ENCODE measurements around the gene ARMH4. TPM values are rescaled to one million over a fixed set of nuclear protein-coding genes. Genes with fewer than 3 reads are reported as not detected.

The ARMH4 gene
- total RNA-seq, 1 experiment from 2014 or later = 1.8 TPM

DNA sequence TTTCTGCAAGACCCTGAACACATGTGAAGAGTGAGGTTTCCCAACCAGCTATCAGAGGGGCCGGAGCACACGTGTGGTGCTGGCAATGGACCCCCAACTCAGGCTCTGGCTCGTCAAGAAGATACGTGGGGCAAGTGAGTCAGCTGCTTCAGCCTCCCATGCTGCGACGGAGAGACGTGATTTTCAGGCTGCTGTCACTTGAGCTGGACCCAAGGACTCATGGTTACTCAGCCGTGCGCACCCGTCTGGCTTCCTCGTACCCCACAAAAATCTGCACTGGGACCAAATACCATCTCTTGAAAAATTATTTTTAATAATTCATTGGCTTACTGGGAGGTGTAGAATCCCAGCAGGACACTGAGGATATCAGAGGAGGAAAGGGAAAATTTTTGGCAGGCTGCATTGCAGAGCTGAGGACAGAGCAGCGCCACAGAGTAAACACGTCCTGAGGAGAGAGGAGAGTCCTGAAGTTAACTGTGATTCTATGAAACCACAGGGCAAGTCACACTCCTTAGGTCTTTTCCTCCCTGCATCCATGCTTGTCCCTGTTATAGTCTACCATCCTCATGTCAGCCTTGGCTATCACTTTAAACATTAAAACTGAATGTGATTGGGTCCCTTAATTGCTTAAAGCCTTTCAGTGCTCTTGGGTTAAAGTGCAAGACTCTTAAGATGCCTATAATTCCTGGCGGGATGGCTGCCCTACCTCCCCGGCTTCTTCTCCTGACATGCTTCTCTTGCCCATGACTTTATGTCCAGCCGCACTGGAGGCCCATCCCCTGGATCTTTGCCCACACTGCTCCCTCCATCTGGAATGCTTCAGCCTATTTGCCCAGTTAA lies 190.8 kb downstream of the ARMH4 start:
- H3K9me3 ChIP-seq (ENCODE audit: control insufficient read depth, insufficient read depth, low read depth, low read length) = no peaks in the 10 kb centered on the region
- no peaks in the 10 kb centered on the region for H3K4me1 ChIP-seq (ENCODE audit: control insufficient read depth, insufficient read depth, low read length)
- ATAC-seq (no peak), DNase-seq (ENCODE audit: low read depth, low spot score) (no peak)
- TF ChIP-seq POLR2AphosphoS5 (IDR thresholded peaks at IDR 0.05; ENCODE audit: low read depth, low read length) = no peak
- TF ChIP-seq, protein P1, sequence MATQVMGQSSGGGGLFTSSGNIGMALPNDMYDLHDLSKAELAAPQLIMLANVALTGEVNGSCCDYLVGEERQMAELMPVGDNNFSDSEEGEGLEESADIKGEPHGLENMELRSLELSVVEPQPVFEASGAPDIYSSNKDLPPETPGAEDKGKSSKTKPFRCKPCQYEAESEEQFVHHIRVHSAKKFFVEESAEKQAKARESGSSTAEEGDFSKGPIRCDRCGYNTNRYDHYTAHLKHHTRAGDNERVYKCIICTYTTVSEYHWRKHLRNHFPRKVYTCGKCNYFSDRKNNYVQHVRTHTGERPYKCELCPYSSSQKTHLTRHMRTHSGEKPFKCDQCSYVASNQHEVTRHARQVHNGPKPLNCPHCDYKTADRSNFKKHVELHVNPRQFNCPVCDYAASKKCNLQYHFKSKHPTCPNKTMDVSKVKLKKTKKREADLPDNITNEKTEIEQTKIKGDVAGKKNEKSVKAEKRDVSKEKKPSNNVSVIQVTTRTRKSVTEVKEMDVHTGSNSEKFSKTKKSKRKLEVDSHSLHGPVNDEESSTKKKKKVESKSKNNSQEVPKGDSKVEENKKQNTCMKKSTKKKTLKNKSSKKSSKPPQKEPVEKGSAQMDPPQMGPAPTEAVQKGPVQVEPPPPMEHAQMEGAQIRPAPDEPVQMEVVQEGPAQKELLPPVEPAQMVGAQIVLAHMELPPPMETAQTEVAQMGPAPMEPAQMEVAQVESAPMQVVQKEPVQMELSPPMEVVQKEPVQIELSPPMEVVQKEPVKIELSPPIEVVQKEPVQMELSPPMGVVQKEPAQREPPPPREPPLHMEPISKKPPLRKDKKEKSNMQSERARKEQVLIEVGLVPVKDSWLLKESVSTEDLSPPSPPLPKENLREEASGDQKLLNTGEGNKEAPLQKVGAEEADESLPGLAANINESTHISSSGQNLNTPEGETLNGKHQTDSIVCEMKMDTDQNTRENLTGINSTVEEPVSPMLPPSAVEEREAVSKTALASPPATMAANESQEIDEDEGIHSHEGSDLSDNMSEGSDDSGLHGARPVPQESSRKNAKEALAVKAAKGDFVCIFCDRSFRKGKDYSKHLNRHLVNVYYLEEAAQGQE (IDR thresholded peaks at IDR 0.05; ENCODE audit: insufficient read depth in 1 of 2, low read depth in 2 of 2, low read length in 1 of 2) = no peak
- H3K27me3 ChIP-seq (ENCODE audit: control insufficient read depth, insufficient read depth, low read length) = no peaks in the 10 kb centered on the region
- intact Hi-C loops (cut with micrococcal nuclease; ENCODE audit: unreplicated experiment) = no loop called here
- no peaks in the 10 kb centered on the region for H3K36me3 ChIP-seq (ENCODE audit: control insufficient read depth, insufficient read depth, low read length)
- no peak overlapping the region for H3K4me3 ChIP-seq (ENCODE audit: low read depth in 2 of 2, low read length in 2 of 2)
- no TSS peak for BruUV-seq (replicated peaks)
- ChIA-PET POLR2A (no interaction called here), CTCF (no interaction called here)
- no peak overlapping the region for H3K27ac ChIP-seq (ENCODE audit: low read length)
- in situ Hi-C loops (cut with HindIII; ENCODE audit: low pct_unique_long_range_greater_than_20kb, low sequenced_read_pairs) = no loop called here

DNA sequence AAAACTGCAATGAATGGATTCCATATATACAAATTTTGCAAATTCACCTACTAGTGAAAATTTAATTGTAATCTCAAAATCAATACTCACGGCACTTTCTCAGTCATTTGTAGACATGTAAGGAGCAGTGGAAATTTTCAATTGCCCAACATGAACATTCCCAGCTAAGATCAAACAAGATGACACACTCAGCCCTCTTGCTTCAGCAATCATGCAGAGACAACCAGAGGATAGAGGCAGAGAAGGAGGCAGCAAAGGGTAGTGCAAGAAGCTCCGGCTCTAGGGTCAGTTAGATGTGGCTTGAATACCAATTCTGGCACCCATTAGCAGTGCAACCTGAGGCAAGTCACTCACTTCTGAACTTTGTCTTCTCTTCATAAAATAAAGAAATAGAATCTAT lies 194.6 kb downstream of the ARMH4 start:
- TF ChIP-seq, protein P2, sequence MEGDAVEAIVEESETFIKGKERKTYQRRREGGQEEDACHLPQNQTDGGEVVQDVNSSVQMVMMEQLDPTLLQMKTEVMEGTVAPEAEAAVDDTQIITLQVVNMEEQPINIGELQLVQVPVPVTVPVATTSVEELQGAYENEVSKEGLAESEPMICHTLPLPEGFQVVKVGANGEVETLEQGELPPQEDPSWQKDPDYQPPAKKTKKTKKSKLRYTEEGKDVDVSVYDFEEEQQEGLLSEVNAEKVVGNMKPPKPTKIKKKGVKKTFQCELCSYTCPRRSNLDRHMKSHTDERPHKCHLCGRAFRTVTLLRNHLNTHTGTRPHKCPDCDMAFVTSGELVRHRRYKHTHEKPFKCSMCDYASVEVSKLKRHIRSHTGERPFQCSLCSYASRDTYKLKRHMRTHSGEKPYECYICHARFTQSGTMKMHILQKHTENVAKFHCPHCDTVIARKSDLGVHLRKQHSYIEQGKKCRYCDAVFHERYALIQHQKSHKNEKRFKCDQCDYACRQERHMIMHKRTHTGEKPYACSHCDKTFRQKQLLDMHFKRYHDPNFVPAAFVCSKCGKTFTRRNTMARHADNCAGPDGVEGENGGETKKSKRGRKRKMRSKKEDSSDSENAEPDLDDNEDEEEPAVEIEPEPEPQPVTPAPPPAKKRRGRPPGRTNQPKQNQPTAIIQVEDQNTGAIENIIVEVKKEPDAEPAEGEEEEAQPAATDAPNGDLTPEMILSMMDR (IDR thresholded peaks at IDR 0.05) = no peak
- TF ChIP-seq POLR2AphosphoS5 (IDR thresholded peaks at IDR 0.05; ENCODE audit: low read depth, low read length) (no peak), TCF7L2 (IDR thresholded peaks at IDR 0.05; ENCODE audit: low read depth, low read length) (no peak), SIN3A (IDR thresholded peaks at IDR 0.05; ENCODE audit: borderline replicate concordance, insufficient read depth, low read depth, low read length) (no peak)
- TF ChIP-seq, protein P1 (IDR thresholded peaks at IDR 0.05; ENCODE audit: insufficient read depth in 1 of 2, low read depth in 2 of 2, low read length in 1 of 2) = no peak
- POLR2A ChIA-PET = no interaction called here
- Histone ChIP-seq H3K27ac (ENCODE audit: low read length) (no peak overlapping the region), H3K36me3 (ENCODE audit: control insufficient read depth, insufficient read depth, low read length) (no peaks in the 10 kb centered on the region), H3K9me3 (ENCODE audit: control insufficient read depth, insufficient read depth, low read depth, low read length) (no peaks in the 10 kb centered on the region), H3K4me3 (ENCODE audit: low read depth in 2 of 2, low read length in 2 of 2) (no peak overlapping the region), H3K27me3 (ENCODE audit: control insufficient read depth, insufficient read depth, low read length) (no peaks in the 10 kb centered on the region), H3K4me1 (ENCODE audit: control insufficient read depth, insufficient read depth, low read length) (no peaks in the 10 kb centered on the region)
- DNase-seq (ENCODE audit: low read depth, low spot score) (no peak), ATAC-seq (no peak)
- CTCF ChIA-PET = no interaction called here
- BruUV-seq (replicated peaks) = no TSS peak
- in situ Hi-C loops (cut with HindIII; ENCODE audit: low pct_unique_long_range_greater_than_20kb, low sequenced_read_pairs) = no loop called here
- intact Hi-C loops (cut with micrococcal nuclease; ENCODE audit: unreplicated experiment) = no loop called here

Other genes starting within 250 kb of the ARMH4 start
- gene ACTR10, start 47.9 kb upstream of the ARMH4 start, total RNA-seq (2021; ENCODE audit: unreplicated experiment) = 34.9 TPM
- 159 TPM for gene PSMA3, start 92.6 kb upstream of the ARMH4 start, total RNA-seq (2021; ENCODE audit: unreplicated experiment)
- gene ARID4A, start 146.3 kb upstream of the ARMH4 start, total RNA-seq (2021; ENCODE audit: unreplicated experiment) = 11.4 TPM
- not detected for gene TOMM20L, start 243.7 kb upstream of the ARMH4 start, total RNA-seq (2021; ENCODE audit: unreplicated experiment)

All from Panc1 (cell line).